ENCODE measurements around the gene MAP2K1.

The MAP2K1 gene

GRCh38 chr15:66514586-66514985 is 127.9 kb downstream of the MAP2K1 start:
- H3K4me3 ChIP-seq, result no peak overlapping the region
- H3K27ac ChIP-seq, result no peak overlapping the region
- TF ChIP-seq, protein P1, sequence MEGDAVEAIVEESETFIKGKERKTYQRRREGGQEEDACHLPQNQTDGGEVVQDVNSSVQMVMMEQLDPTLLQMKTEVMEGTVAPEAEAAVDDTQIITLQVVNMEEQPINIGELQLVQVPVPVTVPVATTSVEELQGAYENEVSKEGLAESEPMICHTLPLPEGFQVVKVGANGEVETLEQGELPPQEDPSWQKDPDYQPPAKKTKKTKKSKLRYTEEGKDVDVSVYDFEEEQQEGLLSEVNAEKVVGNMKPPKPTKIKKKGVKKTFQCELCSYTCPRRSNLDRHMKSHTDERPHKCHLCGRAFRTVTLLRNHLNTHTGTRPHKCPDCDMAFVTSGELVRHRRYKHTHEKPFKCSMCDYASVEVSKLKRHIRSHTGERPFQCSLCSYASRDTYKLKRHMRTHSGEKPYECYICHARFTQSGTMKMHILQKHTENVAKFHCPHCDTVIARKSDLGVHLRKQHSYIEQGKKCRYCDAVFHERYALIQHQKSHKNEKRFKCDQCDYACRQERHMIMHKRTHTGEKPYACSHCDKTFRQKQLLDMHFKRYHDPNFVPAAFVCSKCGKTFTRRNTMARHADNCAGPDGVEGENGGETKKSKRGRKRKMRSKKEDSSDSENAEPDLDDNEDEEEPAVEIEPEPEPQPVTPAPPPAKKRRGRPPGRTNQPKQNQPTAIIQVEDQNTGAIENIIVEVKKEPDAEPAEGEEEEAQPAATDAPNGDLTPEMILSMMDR (IDR thresholded peaks at IDR 0.05), result no peak
- no peak for DNase-seq (ENCODE audit: low spot score)

GRCh38 chr15:66515901-66516322 is 129.2 kb downstream of the MAP2K1 start:
- no peak overlapping the region for H3K27ac ChIP-seq
- TF ChIP-seq, protein P1 (IDR thresholded peaks at IDR 0.05), result no peak

DNA sequence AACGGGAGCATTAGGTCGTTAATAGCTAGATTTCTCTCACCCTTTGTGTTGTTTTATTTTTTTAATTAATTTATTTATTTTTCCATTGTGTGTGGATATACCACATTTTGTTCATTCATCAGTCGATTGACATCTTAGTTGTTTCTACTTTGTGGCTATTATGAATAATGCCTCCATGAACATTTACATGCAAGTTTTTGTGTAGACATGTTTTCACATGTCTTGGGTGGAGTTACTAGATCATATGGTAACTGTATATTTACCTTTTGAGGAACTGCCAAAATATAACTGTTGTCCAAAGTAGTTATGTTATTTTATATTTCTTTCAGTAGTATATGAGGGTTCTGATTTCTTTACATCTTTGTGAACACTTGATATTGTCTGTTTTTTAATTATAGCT is 137.2 kb downstream of the MAP2K1 start:
- DNase-seq (ENCODE audit: low spot score), result no peak
- Histone ChIP-seq H3K27ac (no peak overlapping the region), H3K4me3 (no peak overlapping the region)
- TF ChIP-seq, protein P1 (IDR thresholded peaks at IDR 0.05), result no peak

More at GRCh38 chr15:66515901-66516322, 129.2 kb downstream of the MAP2K1 start:
- DNase-seq (ENCODE audit: low spot score), result no peak
- no peak overlapping the region for H3K4me3 ChIP-seq

DNA sequence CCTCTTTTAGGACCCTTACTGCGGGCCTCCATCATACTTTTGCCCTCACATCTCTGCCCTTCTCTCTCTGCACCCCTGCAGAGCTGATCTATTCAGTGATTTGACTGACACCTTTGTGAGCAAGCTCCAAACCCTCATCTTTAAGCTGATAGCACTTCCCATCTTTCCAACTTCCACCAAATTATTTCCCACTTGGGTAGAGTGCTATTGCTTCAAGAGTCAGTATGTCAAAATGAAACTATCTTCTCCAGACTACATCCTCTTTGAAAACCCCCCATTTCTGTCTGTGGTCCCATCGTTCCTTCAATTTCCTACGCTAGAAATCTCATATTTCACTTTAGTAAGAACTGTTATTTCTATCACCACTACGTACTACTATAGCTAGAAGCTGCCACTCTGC is 138.1 kb downstream of the MAP2K1 start:
- no peak overlapping the region for H3K27ac ChIP-seq
- no peak for DNase-seq (ENCODE audit: low spot score)
- TF ChIP-seq, protein P1 (IDR thresholded peaks at IDR 0.05), result no peak
- H3K4me3 ChIP-seq, result no peak overlapping the region

- H3K27ac ChIP-seq, result no peak overlapping the region
- no peak for DNase-seq (ENCODE audit: low spot score)
- TF ChIP-seq, protein P1 (IDR thresholded peaks at IDR 0.05), result no peak
- no peak overlapping the region for H3K4me3 ChIP-seq
Observed at GRCh38 chr15:66535056-66535455, 148.3 kb downstream of the MAP2K1 start.

Data from coronary artery (tissue), 2 donors.